Smooth muscle cell (in vitro differentiated cells): Measurements from ENCODE around the gene PPP1R15B. TPM values are rescaled to one million over a fixed set of nuclear protein-coding genes. Genes with fewer than 3 reads are reported as not detected.

Experiments
- DNase-seq: peaks from one replicate; lab custom pipeline; 2025; ENCODE audit not compliant: unreplicated experiment; lab: John Stamatoyannopoulos, UW
- H2AFZ ChIP-seq: fragments of 200-600 bp; sonication (generic); 2 replicates; pipeline ENCODE4 v1.6.0; 2016; ENCODE audit warnings: antibody characterized with exemption, low read depth, mild to moderate bottlenecking
- H3F3A ChIP-seq: fragments of 200-600 bp; sonication (generic); 2 replicates; pipeline ENCODE4 v1.6.0; 2017; ENCODE audit warnings: antibody characterized with exemption, low read depth
- H3K27ac ChIP-seq: fragments of 200-600 bp; sonication (generic); 2 replicates; pipeline ENCODE4 v1.5.1; 2016; ENCODE audit warnings: low read depth, mild to moderate bottlenecking
- H3K27me3 ChIP-seq: fragments of 200-600 bp; sonication (generic); 2 replicates; pipeline ENCODE4 v1.6.1; 2016; ENCODE audit warnings: low read depth, mild to moderate bottlenecking
- H3K36me3 ChIP-seq: fragments of 200-600 bp; sonication (generic); 2 replicates; pipeline ENCODE4 v1.5.1; 2016; ENCODE audit warnings: low read depth
- H3K4me1 ChIP-seq: fragments of 200-600 bp; sonication (generic); 2 replicates; pipeline ENCODE4 v1.5.1; 2016; ENCODE audit warnings: low read depth
- H3K4me2 ChIP-seq: fragments of 200-600 bp; sonication (generic); 2 replicates; pipeline ENCODE4 v1.6.0; 2016; ENCODE audit warnings: mild to moderate bottlenecking
- H3K4me3 ChIP-seq: fragments of 200-600 bp; sonication (generic); 2 replicates; pipeline ENCODE4 v1.5.1; 2016; ENCODE audit warnings: mild to moderate bottlenecking
- H3K79me2 ChIP-seq: fragments of 200-600 bp; sonication (generic); 2 replicates; pipeline ENCODE4 v1.6.0; 2016; ENCODE audit warnings: low read depth, mild to moderate bottlenecking
- H3K9ac ChIP-seq: fragments of 200-600 bp; sonication (generic); 2 replicates; pipeline ENCODE4 v1.6.0; 2016; ENCODE audit warnings: low read depth
- H3K9me3 ChIP-seq: fragments of 200-600 bp; sonication (generic); replicated peaks from 2 replicates; pipeline ENCODE4 v1.5.1; 2016; ENCODE audit warnings: low read depth
- H4K20me1 ChIP-seq: fragments of 200-600 bp; sonication (generic); 2 replicates; pipeline ENCODE4 v1.6.0; 2016; ENCODE audit warnings: low read depth
- WGBS: methylation state at CpG from one replicate; pipeline ENCODE4 v1.1.7; 2016; ENCODE audit warnings: low lambda C conversion rate; 5-methylcytosine and 5-hydroxymethylcytosine counted together
- polyA plus RNA-seq: library from polyadenylated mRNA; unstranded; fragments of >200 nt; fragmentation: Nextera tagmentation; extraction: Ambion mirVana; gene quantifications from 2 replicates; pipeline ENCODE4 v1.2.1, GENCODE V29; 2016
- total RNA-seq: library from RNA; depleted of rRNA; stranded (reverse); fragments of >200 nt; gene quantifications from 2 replicates; pipeline ENCODE4 v1.2.3, GENCODE V29; 2014
- TF ChIP-seq, protein P1 (sequence below): fragments of 200-600 bp; sonication (generic); IDR thresholded peaks from 2 replicates; pipeline ENCODE4 v1.5.1; 2017; ENCODE audit warnings: borderline replicate concordance, mild to moderate bottlenecking, antibody characterized with exemption; ENCODE audit not compliant: insufficient read depth, poor library complexity, severe bottlenecking

Gene PPP1R15B
- total and polyA plus RNA-seq, 2 experiments from 2014 or later: 24.1 to 74.8 TPM

- Histone ChIP-seq H3K4me2 (no peak overlapping the region), H2AFZ (no peak overlapping the region)
- 68% methylated on average over 13 of the region's 13 CpGs for WGBS
These were observed 19.9 kb upstream of the PPP1R15B start for GRCh38 chr1:204431310-204432184.

DNA sequence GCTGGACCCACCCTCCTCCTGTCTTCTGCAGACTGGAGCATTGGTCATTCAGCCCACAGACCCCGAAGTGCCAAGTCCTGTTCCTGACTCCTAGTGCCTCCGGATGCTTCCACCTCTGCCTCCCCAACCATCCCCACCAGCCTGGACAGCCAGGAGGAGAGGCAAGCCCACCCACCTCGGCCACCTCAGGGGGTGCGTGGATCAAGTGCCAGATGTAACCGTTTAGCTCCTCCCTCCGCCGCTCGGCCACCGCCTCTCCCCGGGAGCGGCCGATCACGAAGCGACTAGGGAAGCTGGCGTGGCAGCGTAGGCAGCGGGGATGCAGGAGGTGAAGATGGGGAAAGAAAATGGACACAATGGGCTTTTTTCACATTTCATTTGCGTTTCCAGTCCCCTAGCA, 18.1 kb upstream of the PPP1R15B start:
- H2AFZ ChIP-seq: no peak overlapping the region
- no peaks in the 10 kb centered on the region for H3K79me2 ChIP-seq
- H4K20me1 ChIP-seq: no peaks in the 10 kb centered on the region
- 94% methylated on average over 18 of the region's 18 CpGs for WGBS
- H3K36me3 ChIP-seq: no peaks in the 10 kb centered on the region
- H3K27me3 ChIP-seq: no peaks in the 10 kb centered on the region
- H3F3A ChIP-seq: peaks cover 16% of the 10 kb centered on the region
- no peak overlapping the region for H3K27ac ChIP-seq
- no peak overlapping the region for H3K4me2 ChIP-seq
- no peak for DNase-seq
- no peak overlapping the region for H3K9ac ChIP-seq
- no peak overlapping the region for H3K4me3 ChIP-seq
- TF ChIP-seq, protein P1, sequence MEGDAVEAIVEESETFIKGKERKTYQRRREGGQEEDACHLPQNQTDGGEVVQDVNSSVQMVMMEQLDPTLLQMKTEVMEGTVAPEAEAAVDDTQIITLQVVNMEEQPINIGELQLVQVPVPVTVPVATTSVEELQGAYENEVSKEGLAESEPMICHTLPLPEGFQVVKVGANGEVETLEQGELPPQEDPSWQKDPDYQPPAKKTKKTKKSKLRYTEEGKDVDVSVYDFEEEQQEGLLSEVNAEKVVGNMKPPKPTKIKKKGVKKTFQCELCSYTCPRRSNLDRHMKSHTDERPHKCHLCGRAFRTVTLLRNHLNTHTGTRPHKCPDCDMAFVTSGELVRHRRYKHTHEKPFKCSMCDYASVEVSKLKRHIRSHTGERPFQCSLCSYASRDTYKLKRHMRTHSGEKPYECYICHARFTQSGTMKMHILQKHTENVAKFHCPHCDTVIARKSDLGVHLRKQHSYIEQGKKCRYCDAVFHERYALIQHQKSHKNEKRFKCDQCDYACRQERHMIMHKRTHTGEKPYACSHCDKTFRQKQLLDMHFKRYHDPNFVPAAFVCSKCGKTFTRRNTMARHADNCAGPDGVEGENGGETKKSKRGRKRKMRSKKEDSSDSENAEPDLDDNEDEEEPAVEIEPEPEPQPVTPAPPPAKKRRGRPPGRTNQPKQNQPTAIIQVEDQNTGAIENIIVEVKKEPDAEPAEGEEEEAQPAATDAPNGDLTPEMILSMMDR: no peak
- no peaks in the 10 kb centered on the region for H3K9me3 ChIP-seq
- no peaks in the 10 kb centered on the region for H3K4me1 ChIP-seq

More at GRCh38 chr1:204431310-204432184, 19.9 kb upstream of the PPP1R15B start:
- H3K9me3 ChIP-seq: no peaks in the 10 kb centered on the region
- H3K27me3 ChIP-seq: no peaks in the 10 kb centered on the region
- H3K27ac ChIP-seq: no peak overlapping the region
- peak; percentile 35 for DNase-seq
- H3K79me2 ChIP-seq: no peaks in the 10 kb centered on the region
- no peaks in the 10 kb centered on the region for H3K36me3 ChIP-seq
- TF ChIP-seq, protein P1: peak; percentile 91
- H3F3A ChIP-seq: peaks cover 5% of the 10 kb centered on the region
- H3K9ac ChIP-seq: no peak overlapping the region
- no peaks in the 10 kb centered on the region for H3K4me1 ChIP-seq
- no peak overlapping the region for H3K4me3 ChIP-seq
- H4K20me1 ChIP-seq: no peaks in the 10 kb centered on the region

DNA sequence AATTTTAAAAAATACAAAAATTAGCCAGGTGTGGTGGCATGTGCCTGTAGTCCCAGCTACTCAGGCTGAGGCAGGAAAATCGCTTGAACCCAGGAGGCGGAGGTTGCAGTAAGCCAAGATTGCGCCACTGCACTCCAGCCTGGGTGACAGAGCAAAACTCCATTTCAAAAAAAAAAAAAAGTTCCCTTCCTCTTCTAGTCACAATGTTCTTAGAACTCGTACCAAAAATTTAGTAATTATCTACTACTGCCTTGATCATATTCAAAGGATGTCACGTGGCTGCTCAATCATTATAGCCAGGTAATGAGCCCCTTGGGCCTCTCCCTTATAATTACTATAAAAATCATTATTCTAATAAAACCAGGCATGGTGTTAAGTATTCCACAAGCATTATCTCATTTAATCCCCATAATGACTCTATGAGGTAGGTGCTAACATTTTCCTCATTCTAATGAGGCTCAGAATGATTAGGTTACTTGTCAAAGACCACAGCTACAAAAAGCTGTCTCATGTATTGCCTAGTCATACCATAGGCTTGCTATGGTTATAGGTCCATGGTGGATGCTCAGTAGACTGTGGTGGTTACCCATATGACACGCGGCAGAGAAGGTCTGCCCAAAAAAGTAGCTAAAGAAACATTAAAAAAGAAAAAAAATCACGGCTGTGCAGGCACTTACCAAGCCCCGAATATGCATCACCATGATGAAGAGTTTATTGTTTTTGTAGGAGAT, 15.5 kb upstream of the PPP1R15B start:
- no peak overlapping the region for H3K4me3 ChIP-seq
- no peaks in the 10 kb centered on the region for H4K20me1 ChIP-seq
- H3K36me3 ChIP-seq: no peaks in the 10 kb centered on the region
- no peak overlapping the region for H3K4me2 ChIP-seq
- WGBS: 98% methylated on average over 9 of the region's 9 CpGs
- no peak for DNase-seq
- H3F3A ChIP-seq: peaks cover 16% of the 10 kb centered on the region
- H3K4me1 ChIP-seq: no peaks in the 10 kb centered on the region
- H3K27ac ChIP-seq: no peak overlapping the region
- H3K9ac ChIP-seq: no peak overlapping the region
- H2AFZ ChIP-seq: no peak overlapping the region
- no peaks in the 10 kb centered on the region for H3K79me2 ChIP-seq
- TF ChIP-seq, protein P1: no peak
- no peaks in the 10 kb centered on the region for H3K27me3 ChIP-seq
- H3K9me3 ChIP-seq: no peaks in the 10 kb centered on the region
